Large intestine (tissue), 3 donors: ENCODE measurements around the gene ZNRF4. TPM values are rescaled to one million over a fixed set of nuclear protein-coding genes. Genes with fewer than 3 reads are reported as not detected.

Source experiments
- DNase-seq, 2 donors: peaks; one replicate each; pipeline versions ENCODE4 v3.0.0 to v3.0.0-alpha.2; 2013
- H3K27ac ChIP-seq: one replicate; pipeline ENCODE4 v1.5.1; 2013; ENCODE audit warnings: low read length
- H3K27me3 ChIP-seq: 2 replicates; pipeline ENCODE4 v1.6.1; 2013; ENCODE audit warnings: low read length; ENCODE audit not compliant: control insufficient read depth, insufficient read depth
- H3K36me3 ChIP-seq: 2 replicates; pipeline ENCODE4 v1.6.1; 2013; ENCODE audit warnings: low read length; ENCODE audit not compliant: control insufficient read depth, insufficient read depth
- H3K4me1 ChIP-seq: one replicate; pipeline ENCODE4 v1.6.1; 2013; ENCODE audit warnings: low read length; ENCODE audit not compliant: control insufficient read depth, insufficient read depth
- H3K4me3 ChIP-seq: one replicate; pipeline ENCODE4 v1.5.1; 2013; ENCODE audit warnings: low read length
- H3K9me3 ChIP-seq: one replicate; pipeline ENCODE4 v1.6.1; 2013; ENCODE audit warnings: mild to moderate bottlenecking, low read depth, low read length, moderate library complexity; ENCODE audit not compliant: control insufficient read depth
- WGBS: methylation state at CpG from one replicate; pipeline ENCODE4 v1.1.5; 2013; ENCODE audit warnings: low lambda C conversion rate; ENCODE audit not compliant: insufficient coverage; 5-methylcytosine and 5-hydroxymethylcytosine counted together
- polyA plus RNA-seq: library from polyadenylated mRNA; unstranded; fragments of 120-200 nt; gene quantifications from one replicate; pipeline ENCODE4 v1.2.1, GENCODE V29; 2013

Gene ZNRF4
- polyA plus RNA-seq, 1 donor, result not detected

- no peaks in the 10 kb centered on the region for H3K36me3 ChIP-seq
- 96% methylated on average over 2 of the region's 2 CpGs for WGBS
- H3K27ac ChIP-seq, result no peak overlapping the region
- H3K9me3 ChIP-seq, result no peaks in the 10 kb centered on the region
- H3K4me3 ChIP-seq, result no peak overlapping the region
- peaks cover 5% of the 10 kb centered on the region for H3K27me3 ChIP-seq
- no peaks in the 10 kb centered on the region for H3K4me1 ChIP-seq
- DNase-seq, result no peak
These were observed 46.7 kb downstream of the ZNRF4 start for GRCh38 chr19:5501907-5502306.

GRCh38 chr19:5503598-5503997, 48.4 kb downstream of the ZNRF4 start:
- peaks cover 5% of the 10 kb centered on the region for H3K27me3 ChIP-seq
- no CpG with 5 or more reads among the region's 1 CpG for WGBS
- H3K36me3 ChIP-seq, result no peaks in the 10 kb centered on the region
- no peak for DNase-seq
- H3K4me1 ChIP-seq, result no peaks in the 10 kb centered on the region
- H3K4me3 ChIP-seq, result no peak overlapping the region
- H3K27ac ChIP-seq, result no peak overlapping the region
- no peaks in the 10 kb centered on the region for H3K9me3 ChIP-seq

GRCh38 chr19:5504114-5504513, 48.9 kb downstream of the ZNRF4 start:
- Histone ChIP-seq H3K36me3 (no peaks in the 10 kb centered on the region), H3K4me1 (no peaks in the 10 kb centered on the region), H3K27me3 (peaks cover 2% of the 10 kb centered on the region), H3K4me3 (no peak overlapping the region), H3K9me3 (no peaks in the 10 kb centered on the region), H3K27ac (no peak overlapping the region)
- WGBS, result no CpG with 5 or more reads among the region's 2 CpGs
- DNase-seq, result no peak

Other genes starting within 250 kb of the ZNRF4 start
- gene PTPRS, start 114.6 kb upstream of the ZNRF4 start, polyA plus RNA-seq, result 25.3 TPM
- gene TINCR, start 112.5 kb downstream of the ZNRF4 start, polyA plus RNA-seq, result 0.58 TPM
- 88.5 TPM for gene SAFB2, start 167.4 kb downstream of the ZNRF4 start, polyA plus RNA-seq
- 111 TPM for gene SAFB, start 167.7 kb downstream of the ZNRF4 start, polyA plus RNA-seq
- 48.0 TPM for gene MICOS13, start 225.1 kb downstream of the ZNRF4 start, polyA plus RNA-seq
- 5.7 TPM for gene HSD11B1L, start 225.6 kb downstream of the ZNRF4 start, polyA plus RNA-seq
- gene RPL36, start 234.9 kb downstream of the ZNRF4 start, polyA plus RNA-seq, result 1,331 TPM